GM19328 (cell line): ENCODE measurements around the gene RNF149.
"Not testable (repeated sequence)": the region's sequence is repeated elsewhere in the genome, so short reads cannot be mapped to it uniquely, and the experiment has no call there.

ENCODE experiments used
- ATAC-seq: cut with Tn5 transposase; IDR thresholded peaks from one replicate; pipeline ENCODE4 v1.9.1; 2021; ENCODE audit warnings: mild to moderate bottlenecking, moderate library complexity; ENCODE audit not compliant: unreplicated experiment

Gene RNF149

GRCh38 chr2:101308432-101309210 lies at the start of gene RNF149:
TSS of gene RNF149 (minus strand) at chr2:101308701. CDS start at chr2:101308588, 113 bp downstream.
- peak; percentile 63 for ATAC-seq

- no peak for ATAC-seq
These were observed 48.9 kb upstream of the RNF149 start for GRCh38 chr2:101357376-101357775.

- ATAC-seq, result no peak
These were observed 48.0 kb upstream of the RNF149 start for GRCh38 chr2:101356521-101356920.

- no peak for ATAC-seq
These were observed 47.6 kb upstream of the RNF149 start for GRCh38 chr2:101356055-101356454.

- ATAC-seq, result no peak
These were observed 47.0 kb upstream of the RNF149 start for GRCh38 chr2:101355401-101356054.

GRCh38 chr2:101354420-101355311 lies 46.2 kb upstream of the RNF149 start:
- no peak for ATAC-seq

GRCh38 chr2:101352631-101353030 lies 44.1 kb upstream of the RNF149 start:
- not testable (repeated sequence) for ATAC-seq

GRCh38 chr2:101351207-101351606 lies 42.7 kb upstream of the RNF149 start:
- ATAC-seq, result no peak

GRCh38 chr2:101349893-101350662 lies 41.6 kb upstream of the RNF149 start:
- no peak for ATAC-seq

GRCh38 chr2:101348883-101349282 lies 40.4 kb upstream of the RNF149 start:
- no peak for ATAC-seq

- ATAC-seq, result no peak
These were observed 38.4 kb upstream of the RNF149 start for GRCh38 chr2:101346909-101347308.

- no peak for ATAC-seq
These were observed 35.6 kb upstream of the RNF149 start for GRCh38 chr2:101344137-101344536.

- no peak for ATAC-seq
These were observed 34.1 kb upstream of the RNF149 start for GRCh38 chr2:101342625-101343008.

- no peak for ATAC-seq
These were observed 33.6 kb upstream of the RNF149 start for GRCh38 chr2:101341901-101342624.

- ATAC-seq, result no peak
These were observed 32.9 kb upstream of the RNF149 start for GRCh38 chr2:101341421-101341820.

GRCh38 chr2:101340141-101340551 lies 31.6 kb upstream of the RNF149 start:
- no peak for ATAC-seq

GRCh38 chr2:101339266-101339880 lies 30.9 kb upstream of the RNF149 start:
- ATAC-seq, result no peak

GRCh38 chr2:101337877-101338276 lies 29.4 kb upstream of the RNF149 start:
- ATAC-seq, result no peak
